Endothelial cell of umbilical vein (primary cell): ENCODE results near the gene SPAG5.

Experiments used
- CTCF ChIP-seq, 2 donors: IDR thresholded peaks; 1 replicate in 1 of 2; 2 replicates in 1 of 2; pipeline ENCODE4 v1.5.1; 2011; ENCODE audit warnings: low read length in 2 of 2, mild to moderate bottlenecking in 2 of 2, moderate library complexity in 2 of 2, control low read depth in 1 of 2, inconsistent platforms in 1 of 2, low read depth in 1 of 2; ENCODE audit not compliant: insufficient read depth in 1 of 2; ENCODE audit errors: extremely low read depth in 1 of 2
- EZH2 ChIP-seq: IDR thresholded peaks from 2 replicates; pipeline ENCODE4 v1.6.1; 2012; ENCODE audit warnings: borderline replicate concordance, low read depth, mild to moderate bottlenecking, moderate library complexity, low read length, inconsistent platforms; ENCODE audit not compliant: severe bottlenecking
- FOS ChIP-seq: IDR thresholded peaks from 2 replicates; pipeline ENCODE4 v1.6.1; 2011; ENCODE audit warnings: mild to moderate bottlenecking, low read length, moderate library complexity, borderline replicate concordance; ENCODE audit not compliant: insufficient read depth
- MYC ChIP-seq: IDR thresholded peaks from one replicate; pipeline ENCODE4 v1.6.1; 2011; ENCODE audit warnings: mild to moderate bottlenecking, low read depth, low read length
- POLR2A ChIP-seq: IDR thresholded peaks from 2 replicates; pipeline ENCODE4 v1.6.1; 2012; ENCODE audit warnings: low read depth, mild to moderate bottlenecking, control low read depth, low read length
- POLR2AphosphoS5 ChIP-seq: IDR thresholded peaks from 2 replicates; pipeline ENCODE4 v1.6.1; 2012; ENCODE audit warnings: low read depth, mild to moderate bottlenecking, control low read depth, low read length, moderate library complexity; ENCODE audit not compliant: insufficient read depth
- TF ChIP-seq, protein P1 (sequence below): IDR thresholded peaks from 2 replicates; pipeline ENCODE4 v1.6.1; 2011; ENCODE audit not compliant: insufficient read depth, insufficient read length

DNA sequence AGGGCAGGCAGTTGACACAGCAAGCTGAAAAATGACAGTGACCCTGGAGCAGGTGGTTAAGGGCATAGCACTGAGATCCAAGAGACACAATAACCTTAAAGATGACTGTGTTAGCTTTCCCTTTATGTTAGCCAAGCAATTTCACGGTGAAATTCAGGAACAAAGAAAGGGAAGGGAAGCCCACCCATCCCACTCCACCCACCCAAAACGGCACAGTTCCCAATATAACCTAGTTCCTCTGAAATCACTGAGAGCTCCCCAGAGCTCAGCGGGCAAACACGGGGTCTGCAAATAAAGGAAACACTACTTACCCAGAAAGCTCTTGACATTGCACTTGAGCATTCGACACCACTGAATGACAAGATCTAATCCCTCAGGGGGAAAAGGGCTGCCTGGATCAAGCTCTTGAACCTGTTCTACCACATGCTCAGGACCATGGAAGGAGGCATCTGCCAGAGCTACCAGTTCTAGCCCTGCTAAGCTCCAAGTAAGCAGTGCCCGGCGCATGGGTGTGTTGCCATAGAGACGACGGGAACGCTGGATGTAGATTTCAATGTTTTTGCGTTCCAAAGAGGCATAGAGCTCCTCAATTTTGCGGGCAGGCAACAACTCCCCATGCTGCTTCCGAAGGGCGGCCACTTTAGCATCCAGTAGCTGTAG lies 35.5 kb upstream of the SPAG5 start:
- TF ChIP-seq CTCF (IDR thresholded peaks at IDR 0.05; ENCODE audit: extremely low read depth in 1 of 2, insufficient read depth in 1 of 2, low read depth in 1 of 2, low read length in 2 of 2) (no peak), EZH2 (no peak), POLR2A (no peak), POLR2AphosphoS5 (no peak), FOS (no peak), MYC (no peak)
- TF ChIP-seq, protein P1, sequence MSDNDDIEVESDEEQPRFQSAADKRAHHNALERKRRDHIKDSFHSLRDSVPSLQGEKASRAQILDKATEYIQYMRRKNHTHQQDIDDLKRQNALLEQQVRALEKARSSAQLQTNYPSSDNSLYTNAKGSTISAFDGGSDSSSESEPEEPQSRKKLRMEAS, result no peak
